HG03159 (cell line): ENCODE results near the gene SATL1.
"Not testable (repeated sequence)": the region's sequence is repeated elsewhere in the genome, so short reads cannot be mapped to it uniquely, and the experiment has no call there.

Experiments used
- ATAC-seq: cut with Tn5 transposase; IDR thresholded peaks from one replicate; pipeline ENCODE4 v1.9.1; 2021; ENCODE audit warnings: mild to moderate bottlenecking, moderate library complexity; ENCODE audit not compliant: unreplicated experiment

The SATL1 gene, protein sequence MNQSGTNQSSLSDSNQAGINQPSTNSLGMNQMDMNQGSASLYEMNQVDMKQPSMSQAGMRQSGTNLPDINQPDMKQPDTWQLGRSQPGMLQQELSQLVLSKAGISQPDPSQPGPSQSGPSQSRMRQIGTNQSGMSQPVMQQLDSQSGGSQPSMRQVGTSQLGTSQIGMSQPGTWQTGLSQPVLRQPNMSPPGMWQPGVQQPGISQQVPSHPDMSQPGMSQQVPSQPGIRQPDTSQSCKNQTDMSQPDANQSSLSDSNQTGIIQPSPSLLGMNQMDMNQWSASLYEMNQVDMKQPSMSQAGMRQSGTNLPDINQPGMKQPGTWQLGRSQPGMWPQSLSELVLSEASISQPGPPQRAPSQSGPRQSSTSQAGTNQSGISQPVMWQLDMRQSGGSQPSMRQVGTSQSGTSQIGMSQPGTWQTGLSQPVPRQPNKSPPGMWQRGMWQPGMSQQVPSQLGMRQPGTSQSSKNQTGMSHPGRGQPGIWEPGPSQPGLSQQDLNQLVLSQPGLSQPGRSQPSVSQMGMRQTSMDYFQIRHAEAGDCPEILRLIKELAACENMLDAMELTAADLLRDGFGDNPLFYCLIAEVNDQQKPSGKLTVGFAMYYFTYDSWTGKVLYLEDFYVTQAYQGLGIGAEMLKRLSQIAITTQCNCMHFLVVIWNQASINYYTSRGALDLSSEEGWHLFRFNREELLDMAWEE

DNA sequence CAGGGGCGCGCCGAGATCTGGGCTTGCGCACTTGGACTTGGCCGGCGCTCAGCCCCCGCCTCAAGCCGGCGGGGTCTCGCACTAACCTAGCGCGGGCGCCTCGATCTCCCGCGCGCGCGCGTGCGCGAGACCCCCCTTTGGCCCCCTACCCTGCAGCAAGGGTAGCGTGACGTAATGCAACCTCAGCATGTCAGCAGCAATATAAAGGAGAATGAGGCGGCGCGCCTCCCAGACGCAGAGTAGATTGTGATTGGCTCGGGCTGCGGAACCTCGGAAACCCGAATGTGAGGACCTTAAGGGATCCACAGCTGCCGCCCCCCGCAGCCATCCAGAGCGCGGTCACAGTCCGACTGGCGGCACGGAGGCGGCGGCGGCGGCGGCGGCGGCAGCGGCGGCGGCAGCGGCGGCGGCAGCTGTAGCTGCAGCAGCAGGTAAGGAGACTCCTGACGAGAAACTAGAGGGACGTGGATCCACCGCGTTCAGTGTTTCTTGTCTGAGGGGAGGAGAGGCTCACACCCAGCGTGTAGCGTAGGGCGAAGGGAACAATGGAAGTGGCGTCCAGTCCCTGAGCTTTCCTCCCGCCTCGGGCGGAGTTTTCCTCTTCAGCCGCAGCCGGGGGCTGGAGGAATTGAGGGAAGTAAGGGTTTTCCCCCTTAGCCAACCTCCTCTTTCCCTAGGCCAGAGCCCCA lies at the start of gene SATL1, which contains the start of gene ZNF711:
Gene SATL1, minus strand, starts transcription at position 19 of the 689 bp plus-strand sequence. CDS start 134,811 bp downstream, outside the sequence.
Gene ZNF711, plus strand, starts transcription at position 231 of the 689 bp plus-strand sequence. CDS start 3,582 bp downstream, outside the sequence.
- ATAC-seq, result peak; percentile 47

DNA sequence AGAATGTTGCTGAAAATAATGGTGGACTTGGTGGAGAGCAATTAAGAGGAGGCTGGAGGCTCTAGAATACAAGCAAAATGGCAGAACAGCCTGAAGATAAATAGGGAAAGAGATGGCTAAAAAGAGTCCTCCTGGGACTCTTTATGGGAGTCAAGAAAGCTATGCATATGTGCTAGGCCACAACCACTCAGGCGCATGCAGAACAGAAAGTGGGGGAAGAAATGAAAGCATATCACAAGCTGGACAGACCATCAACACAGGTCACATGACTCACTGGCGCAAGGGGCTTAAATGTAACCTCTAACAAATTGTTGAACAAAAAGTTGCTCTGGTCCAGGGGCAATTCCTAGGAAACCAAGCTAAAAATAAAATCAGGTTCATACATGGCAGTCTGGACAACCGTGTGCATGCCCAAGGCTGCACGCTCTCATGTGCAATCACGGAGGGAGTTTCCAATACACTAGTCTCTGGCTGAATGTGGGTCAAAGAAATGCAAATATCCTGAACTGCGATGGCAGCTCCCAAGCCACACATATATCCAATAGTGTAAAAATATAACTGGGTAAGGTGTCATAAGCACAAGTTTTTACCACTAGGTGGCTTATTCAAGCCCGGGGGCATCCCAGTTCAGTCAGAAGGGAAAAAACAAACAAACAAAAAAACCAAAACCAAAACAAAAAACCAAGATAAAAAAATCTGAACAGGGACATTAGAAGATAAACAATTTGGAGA lies 45.6 kb upstream of the SATL1 start:
- no peak for ATAC-seq

DNA sequence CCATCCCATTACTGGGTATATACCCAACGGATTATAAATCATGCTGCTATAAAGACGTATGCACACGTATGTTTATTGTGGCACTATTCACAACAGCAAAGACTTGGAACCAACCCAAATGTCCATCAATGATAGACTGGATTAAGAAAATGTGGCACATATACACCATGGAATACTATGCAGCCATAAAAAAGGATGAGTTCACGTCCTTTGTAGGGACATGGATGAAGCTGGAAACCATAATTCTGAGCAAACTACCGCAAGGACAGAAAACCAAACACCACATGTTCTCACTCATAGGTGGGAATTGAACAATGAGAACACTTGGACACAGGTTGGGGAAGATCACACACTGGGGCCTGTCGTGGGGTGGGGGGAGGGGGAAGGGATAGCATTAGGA lies 41.7 kb upstream of the SATL1 start:
- not testable (repeated sequence) for ATAC-seq

DNA sequence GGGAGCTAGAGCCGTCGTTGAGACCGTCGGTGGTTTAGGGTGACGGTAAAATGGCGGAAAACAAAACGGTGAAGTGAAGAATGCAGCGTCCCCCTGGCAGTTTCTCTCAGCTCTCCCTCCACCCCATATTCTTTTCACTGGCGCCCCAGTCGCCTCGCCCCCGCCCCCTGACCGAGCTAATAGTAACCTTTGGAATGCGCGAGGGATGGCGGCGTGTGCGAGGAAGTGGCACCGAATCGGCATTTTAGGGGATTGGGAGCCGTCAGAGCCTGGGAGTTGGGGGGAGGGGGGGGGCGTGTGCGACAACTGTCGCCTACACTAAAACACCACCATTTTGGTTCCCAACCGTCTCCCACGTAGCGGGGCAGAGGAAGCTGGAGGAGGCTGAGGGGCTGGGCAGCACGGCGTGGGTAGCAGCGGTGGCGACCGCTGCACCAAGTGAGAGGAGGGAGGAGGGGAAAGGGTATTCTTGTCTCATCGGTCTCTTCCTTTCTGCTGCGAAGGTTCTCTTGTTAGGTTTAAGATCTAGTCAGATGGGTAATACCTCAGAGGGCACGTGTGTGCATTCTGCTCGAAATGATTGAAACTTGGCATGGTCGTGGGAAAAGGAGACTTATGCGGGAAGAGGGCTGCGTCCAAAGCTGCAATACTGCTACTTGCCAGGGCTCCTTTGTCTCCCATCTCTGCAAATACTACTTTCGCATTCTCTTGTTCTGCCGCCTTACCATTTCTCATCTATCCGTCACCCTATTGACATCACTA lies 1.1 kb upstream of the SATL1 start:
- ATAC-seq, result peak; percentile 49

DNA sequence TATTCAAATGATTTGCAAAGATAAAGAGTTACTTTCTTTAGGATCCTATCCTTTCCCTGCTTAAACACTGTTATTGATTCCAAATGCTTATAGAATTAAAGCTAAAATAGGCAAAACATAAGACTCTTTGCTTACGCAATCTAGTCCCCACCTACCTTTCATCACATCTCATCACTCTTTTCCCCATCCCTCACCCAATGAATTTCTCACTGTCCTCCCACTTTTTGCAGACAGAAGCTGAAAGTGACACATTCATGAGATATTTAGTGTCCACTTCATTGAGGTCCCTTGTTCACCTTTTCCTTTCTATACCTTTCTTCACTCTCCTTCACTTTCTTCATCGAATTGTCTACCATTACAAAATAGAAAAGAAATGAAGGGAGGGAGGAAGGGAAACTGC lies 424 bp downstream of the SATL1 start:
- no peak for ATAC-seq

DNA sequence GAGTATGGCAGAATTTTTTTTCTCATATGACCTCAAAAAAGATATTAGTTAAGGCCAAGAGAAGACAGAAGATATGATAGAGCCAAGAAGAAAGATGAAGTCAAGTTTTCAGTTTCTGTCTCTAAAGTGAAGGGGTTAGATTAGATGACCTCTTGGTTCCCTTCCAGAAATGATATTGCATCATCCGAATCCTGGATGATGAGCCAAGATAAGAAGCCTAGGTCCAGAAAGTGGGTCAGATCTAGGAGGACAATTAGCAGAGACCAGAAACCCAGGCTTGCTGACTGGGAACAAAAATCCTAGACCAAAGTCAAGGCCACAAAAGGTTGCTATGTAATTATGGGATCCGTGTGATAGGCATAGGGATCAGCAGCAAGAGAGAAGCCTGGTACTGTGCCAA lies 20.2 kb downstream of the SATL1 start:
- ATAC-seq, result no peak

DNA sequence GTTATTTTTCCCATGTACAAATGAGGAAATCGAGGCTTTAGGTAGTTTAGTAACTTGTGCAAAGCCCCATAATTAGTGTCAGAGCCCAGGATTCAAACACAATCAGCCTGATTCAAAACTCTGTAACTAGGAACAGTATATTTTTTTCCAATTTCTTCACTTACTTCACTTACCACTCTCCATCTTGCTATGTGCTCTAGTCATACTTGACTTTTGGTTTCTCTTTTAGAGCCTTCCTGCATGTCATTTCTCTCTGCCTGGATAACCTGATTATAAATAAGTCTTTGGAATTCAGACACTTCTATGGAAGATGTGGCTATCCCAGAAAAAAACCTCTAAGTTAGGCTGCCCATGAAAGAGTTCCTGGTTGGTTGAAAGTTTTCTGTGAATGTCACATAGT lies 22.2 kb downstream of the SATL1 start:
- ATAC-seq, result no peak

DNA sequence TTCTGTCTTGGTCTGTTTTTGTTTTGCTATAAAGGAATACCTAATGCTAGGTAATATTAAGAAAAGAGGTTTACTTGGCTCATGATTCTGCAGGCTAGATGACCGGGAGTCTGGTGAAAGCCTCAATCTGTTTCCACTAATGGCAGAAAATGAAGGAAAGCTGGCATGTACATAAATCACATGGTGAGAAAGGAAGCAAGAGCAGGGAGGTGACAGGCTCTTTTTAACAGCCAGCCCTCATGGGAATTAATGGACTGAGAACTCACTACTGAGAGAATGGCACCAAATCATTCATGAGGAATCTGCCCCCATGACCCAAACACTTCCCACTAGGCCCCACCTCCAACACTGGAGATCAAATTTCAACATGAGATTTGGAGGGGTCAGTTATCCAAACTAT lies 27.6 kb downstream of the SATL1 start:
- ATAC-seq, result no peak

DNA sequence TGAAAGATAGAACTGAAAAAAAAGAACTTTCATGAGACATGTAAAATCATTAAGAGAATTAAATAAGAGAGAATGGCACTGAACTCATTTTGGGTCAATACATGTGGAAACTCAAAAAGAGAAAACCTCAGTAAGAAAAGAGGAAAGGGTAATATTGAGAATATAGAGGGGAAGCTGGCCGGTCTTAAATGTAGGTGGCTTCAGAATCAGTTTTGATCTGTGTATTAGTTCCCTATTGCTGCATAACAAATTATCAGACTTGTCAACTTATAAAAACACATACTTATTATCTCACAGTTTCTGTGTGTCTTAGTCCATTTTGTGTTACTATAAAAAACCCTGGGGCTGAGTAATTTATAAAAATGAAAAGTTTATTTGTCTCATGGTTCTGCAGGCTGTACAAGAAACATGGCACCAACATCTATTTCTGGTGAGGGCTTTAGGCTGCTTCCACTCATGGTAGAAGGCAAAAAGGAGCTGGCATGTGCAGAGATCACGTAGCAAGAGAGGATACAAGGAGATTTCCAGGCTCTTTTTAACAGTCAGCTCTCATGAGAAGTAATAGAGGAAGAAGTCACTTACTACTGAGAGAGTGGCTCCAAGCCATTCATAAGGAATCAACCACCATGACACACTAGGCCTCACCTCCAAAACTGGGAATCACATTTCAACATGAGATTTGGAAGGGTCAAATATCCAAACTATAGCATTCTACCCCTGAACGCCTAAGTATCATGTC lies 29.6 kb downstream of the SATL1 start:
- ATAC-seq, result no peak

DNA sequence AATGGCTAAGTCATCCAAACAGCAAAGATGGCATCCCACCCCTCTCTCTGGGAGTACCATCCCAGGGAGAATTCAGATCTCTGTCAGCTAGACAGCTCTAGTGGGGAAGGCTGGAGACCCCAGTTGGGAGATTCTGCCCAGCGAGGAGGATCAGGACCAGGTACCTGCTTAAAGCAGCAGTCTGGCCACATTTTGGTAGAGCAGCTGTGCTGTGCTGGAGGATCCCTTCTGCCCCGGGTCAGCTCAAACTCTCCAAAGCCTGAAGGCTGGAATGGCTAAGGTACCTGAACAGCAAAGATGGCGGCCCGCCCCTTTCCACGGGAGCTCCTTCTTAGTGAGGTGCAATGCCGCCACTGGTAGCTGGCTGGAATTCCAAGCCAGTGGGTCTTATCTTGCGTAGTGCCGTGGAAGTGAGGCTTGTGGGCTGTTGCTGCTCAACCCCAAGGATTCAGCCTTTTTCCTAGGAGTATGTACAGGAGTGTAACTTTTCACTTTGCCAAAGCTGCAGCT lies 40.1 kb downstream of the SATL1 start:
- ATAC-seq, result no peak

DNA sequence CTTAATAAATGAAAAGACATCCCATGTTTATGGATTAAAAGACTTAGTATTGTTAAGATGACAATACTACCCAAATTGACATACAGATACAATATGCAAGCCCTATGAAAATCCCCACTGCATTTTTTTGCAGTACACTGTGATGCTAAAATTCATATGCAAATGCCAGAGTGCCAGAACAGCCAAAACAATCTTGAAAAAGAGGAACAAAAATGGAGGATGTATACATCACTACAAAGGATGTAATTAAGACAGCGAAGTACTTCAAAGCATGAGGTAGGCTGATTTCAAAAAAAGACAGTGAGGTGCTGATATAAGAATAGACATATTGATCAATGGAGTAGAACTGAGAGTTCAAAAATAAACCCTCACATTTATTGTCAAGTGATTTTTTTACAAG lies 47.3 kb downstream of the SATL1 start:
- ATAC-seq, result no peak

DNA sequence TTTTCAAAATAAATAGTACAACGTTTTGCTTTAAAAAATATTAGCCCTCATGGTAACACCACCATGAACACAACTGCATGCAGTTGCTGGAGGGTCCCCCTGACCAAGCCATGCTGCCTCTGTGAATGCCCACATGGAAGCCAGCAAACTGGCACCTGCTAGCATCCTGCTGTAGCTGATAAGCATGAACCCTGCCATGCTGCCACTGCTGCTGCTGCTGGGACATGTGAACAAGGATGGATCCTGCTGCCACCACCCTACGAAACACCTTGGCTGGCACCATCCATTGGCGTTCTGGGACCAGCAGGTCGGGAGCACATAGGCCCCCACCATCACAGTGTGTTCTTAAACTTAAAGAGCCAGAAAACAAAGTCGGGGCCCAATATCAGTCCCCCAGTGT lies 83.9 kb downstream of the SATL1 start:
- ATAC-seq, result no peak

DNA sequence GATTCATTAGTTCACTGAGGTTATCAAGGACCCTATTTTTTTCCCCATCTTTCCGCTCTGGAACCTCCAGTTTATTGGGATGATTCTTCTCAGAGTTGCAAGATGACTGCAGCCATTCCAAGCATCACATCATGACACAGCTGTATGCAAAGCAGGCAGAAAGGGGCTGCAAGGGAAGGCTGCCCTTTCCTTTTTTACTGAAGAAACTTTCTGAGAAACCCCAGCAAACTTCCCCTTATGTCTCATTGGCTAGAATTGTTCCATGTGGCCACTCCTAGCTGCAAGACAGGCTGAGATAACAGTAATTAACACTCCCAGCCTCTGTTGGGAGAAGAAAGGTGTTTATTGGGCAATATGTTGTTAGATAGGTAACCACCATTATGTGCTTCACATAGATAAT lies 102.6 kb downstream of the SATL1 start:
- ATAC-seq, result peak; percentile 50

DNA sequence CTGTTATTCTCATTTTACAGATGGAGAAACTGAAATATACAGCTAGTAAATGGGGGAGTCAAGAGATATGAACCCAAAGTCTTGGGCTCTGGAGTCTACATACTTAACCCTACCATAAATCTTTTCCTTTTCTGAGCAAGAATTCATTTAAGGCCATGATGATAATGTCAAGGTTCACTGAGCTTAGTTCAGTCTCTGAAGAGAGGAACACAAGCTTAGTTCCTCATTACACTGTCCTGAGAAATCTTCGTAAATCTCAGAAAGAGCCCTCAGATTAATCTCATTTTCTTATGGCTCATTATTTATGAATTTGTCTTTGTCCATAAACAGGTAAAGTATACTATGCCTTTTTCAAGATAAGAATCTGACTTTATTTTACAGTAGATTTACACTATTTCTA lies 104.2 kb downstream of the SATL1 start:
- ATAC-seq, result no peak

DNA sequence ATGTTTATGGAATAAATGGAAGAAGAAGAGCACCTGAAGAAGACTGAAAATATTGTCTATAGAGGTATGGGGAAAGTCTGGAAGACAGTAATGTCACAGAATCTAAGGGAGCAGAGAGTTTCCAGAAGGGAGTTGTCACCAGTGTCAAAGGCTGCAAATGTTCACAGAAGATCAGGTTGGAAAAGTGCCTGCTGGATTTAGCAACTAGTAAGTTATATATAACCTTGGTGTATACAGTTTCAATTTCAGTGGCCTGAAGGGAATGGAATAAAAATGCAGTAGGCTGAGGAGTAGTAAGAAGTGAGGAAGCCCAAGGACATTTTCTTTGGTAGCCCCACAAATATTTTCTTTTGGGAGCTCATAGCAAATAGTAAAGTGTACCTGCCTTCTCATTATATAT lies 107.2 kb downstream of the SATL1 start:
- ATAC-seq, result no peak

DNA sequence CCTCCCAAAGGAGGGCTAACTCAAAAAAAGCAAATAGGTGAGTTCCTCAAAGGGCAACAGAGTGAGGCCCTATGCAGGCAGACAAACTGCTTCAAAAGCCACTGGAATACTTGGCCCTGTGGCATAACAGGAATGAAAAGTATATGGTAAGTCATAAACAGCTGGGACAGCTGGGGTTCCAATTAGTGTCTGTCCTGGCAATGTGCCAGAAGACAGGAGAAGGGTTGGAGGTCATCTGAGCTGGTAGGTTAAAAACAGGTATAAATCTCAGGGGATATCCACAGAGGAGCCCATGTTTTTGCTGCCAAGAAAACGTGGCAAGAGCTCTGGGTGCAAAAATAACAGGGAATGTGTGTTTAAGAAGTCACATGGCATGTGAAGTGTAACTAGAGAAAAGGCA lies 128.3 kb downstream of the SATL1 start:
- ATAC-seq, result no peak

DNA sequence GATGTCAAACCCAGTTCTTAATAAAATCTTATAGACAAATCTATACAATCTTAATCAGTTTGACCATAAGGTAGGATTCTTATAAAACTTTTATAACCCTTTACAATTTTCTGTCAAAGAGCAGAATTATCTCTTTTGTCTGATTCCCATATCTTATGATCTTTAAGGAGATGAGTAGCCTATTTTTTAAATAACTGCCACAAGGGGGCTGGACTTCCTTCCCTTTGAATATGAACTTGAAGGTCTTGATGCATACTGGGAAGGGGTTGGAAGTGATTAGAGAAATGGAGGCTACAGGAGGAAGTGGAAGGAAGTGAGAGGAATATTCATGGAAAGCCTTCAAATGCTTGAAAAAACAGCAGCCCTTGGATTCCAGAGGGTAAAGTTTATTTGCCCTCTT lies 128.8 kb downstream of the SATL1 start:
- ATAC-seq, result no peak

DNA sequence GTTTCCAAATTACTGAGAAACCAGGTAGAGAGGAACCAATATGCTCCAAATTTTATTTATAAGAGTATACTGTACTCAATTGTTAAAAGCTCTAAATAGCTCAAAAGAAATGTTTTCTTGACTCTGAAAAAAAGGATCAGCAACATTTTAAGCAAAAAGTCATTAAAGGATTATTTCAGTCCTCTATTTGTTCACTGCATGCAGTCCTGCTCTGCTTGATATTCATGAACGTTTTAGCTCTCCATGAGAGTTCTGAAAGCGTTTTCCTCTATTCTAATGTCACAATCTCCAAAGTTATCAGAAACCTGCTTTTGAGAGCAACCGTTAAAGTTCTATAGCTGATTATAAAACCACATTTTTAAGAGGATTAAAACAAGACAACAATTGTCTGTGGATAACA lies 129.4 kb downstream of the SATL1 start:
- ATAC-seq, result no peak

DNA sequence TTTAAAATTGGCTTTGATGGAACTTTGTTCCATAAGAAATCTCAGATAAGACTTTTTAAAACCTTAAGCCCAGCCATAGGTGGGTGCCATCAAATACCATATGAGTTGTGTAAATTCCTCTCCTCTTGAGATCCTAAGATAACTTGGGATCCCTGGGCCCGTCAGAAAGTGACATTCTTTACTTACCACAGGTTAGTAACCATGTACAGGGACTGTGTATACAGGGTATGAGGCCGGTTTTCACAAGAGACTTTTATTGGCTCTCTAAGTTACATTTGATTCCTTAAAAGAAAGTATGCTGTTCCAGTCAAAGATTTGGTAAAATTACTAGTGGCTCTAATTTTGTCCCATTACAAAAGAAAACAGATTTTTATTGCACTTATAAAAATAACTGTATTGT lies 129.8 kb downstream of the SATL1 start:
- ATAC-seq, result no peak
